ENCODE data around the gene HTR3D.
"Not testable (repeated sequence)": the region's sequence is repeated elsewhere in the genome, so short reads cannot be mapped to it uniquely, and the experiment has no call there.

The HTR3D gene

DNA sequence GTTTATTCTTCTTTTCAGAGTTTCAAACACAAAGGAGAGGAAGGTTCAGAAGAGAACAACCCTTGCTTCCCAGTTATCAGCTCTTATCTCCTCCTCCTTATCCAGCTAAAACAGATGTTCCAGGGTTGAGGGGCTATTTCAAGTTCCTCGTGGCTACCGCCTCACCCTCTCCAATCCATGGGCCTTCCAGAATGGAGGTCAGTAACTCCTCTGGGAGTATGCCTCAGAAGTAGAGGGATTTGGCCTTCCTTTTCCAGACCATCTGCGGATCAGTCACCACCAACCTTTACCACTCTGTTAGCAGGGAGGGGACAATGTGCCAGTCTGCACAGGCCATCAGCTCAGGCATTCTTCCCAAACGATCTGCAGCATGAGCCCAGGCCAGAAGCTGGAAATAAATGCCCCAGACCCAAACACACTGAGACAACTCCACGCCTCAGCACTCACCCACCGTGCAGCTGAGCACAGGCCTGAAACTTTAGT, 36.1 kb downstream of the HTR3D start:
- no peak for DNase-seq (ENCODE audit: low read depth in 2 of 3, low spot score in 2 of 3)

DNA sequence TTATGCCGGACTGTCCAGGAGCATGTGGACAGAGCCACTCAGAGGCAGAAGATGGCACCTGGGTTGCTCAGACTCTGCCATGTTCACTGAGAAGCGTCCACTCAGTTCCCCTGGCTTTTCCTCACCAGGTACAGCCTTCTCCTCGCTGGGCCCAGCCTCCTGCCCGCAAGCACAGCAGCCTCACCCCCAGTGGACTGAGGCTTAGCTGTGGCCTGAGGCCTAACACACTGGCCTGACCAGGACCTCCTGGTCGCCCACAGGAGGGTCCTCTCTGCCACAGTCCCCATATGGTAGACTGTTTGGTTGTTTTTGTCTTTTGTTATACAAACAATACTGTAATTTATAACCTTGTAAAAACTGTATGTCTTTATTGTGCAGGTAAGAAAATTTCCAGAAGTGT, 36.8 kb downstream of the HTR3D start:
- no peak for DNase-seq (ENCODE audit: low read depth in 2 of 3, low spot score in 2 of 3)

DNA sequence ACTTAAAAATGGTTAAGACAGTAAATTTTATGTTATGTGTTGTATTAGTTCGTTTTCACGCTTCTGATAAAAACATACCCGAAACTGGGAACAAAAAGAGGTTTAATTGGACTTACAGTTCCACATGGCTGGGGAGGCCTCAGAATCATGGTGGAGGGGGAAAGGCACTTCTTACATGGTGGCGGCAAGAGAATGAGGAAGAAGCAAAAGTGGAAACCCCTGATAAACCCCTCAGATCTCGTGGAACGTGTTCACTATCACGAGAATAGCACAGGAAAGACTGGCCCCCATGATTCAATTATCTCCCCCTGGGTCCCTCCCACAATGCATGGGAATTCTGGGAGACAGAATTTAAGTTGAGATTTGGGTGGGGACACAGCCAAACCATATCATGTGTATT, 39.6 kb downstream of the HTR3D start:
- not testable (repeated sequence) for DNase-seq (ENCODE audit: low read depth in 2 of 3, low spot score in 2 of 3)

DNA sequence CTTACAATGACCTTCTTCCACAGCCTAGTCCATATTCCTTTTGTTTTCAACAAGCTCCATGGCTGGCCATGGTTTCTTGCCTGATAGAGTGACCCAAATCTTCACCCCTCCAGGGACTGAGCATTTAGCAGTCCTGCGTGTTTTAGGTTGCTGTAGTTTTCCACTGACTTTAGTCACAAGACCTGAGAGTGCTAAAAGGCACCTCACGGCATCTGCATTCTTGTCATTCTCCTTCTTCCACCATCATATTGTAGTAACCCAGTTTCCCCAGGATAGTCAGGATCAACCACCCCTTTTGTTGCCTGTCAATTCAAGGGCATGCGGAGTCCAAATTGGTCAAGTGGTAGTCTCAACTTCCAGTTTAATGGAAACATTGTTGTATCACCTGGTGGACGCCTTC, 42.1 kb downstream of the HTR3D start:
- DNase-seq (ENCODE audit: low read depth in 2 of 3, low spot score in 2 of 3) = no peak

DNA sequence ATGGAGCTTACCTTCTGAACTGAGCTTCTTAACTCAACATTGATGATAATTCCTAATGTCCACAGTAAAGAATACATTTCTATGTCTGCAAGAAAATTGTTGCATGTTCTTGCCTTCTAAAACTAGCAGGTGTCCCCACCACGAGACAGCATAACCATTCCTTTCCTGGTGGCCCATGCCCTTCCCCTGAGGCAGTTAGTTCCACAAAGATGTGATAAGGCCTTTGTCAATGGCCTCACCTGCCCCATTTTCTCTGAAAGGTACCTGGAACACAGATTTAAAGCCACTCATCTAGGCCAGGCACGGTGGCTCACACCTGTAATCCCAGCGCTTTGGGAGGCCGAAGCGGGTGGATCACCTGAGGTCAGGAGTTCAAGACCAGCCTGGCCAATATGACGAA, 44.4 kb downstream of the HTR3D start:
- no peak for DNase-seq (ENCODE audit: low read depth in 2 of 3, low spot score in 2 of 3)

DNA sequence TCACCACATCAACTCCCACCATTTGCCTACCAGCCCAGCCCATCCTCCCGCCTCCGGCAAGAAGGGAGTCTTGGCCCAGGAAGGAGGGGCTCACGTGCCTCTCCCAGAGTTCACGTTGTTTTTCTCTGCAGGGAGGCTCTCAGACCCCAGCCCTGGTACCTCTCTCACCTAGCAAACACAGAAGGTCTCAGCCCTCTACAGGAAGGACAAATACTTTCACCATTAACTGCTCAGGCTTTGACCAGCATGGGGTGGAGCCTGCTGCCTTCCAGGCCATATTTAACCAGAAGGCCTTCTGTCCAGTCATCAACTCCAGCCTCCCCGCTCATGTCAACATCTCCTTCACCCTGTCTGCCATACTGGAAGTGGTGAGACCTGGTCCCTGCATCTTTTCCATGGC, 46.3 kb downstream of the HTR3D start:
- no peak for DNase-seq (ENCODE audit: low read depth in 2 of 3, low spot score in 2 of 3)

DNA sequence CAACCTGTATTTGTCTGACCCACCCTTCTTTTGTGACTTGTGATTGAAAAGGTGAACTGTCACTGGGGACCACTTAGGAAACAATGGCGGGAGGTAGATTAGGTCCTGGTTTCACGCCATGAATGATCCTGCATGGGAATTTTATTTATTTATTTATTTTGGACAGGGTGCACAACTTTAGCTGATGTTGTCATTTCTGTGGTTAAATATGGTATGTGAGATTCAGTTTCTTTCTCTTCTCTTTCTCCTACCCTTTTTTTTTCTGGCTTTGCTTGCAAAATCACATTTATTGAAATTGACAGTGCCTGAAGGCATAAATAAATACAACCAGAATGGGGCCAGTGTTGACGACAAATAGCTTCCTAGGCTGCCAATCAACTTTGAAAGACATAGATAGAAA, 47.3 kb downstream of the HTR3D start:
- DNase-seq (ENCODE audit: low read depth in 2 of 3, low spot score in 2 of 3) = no peak

DNA sequence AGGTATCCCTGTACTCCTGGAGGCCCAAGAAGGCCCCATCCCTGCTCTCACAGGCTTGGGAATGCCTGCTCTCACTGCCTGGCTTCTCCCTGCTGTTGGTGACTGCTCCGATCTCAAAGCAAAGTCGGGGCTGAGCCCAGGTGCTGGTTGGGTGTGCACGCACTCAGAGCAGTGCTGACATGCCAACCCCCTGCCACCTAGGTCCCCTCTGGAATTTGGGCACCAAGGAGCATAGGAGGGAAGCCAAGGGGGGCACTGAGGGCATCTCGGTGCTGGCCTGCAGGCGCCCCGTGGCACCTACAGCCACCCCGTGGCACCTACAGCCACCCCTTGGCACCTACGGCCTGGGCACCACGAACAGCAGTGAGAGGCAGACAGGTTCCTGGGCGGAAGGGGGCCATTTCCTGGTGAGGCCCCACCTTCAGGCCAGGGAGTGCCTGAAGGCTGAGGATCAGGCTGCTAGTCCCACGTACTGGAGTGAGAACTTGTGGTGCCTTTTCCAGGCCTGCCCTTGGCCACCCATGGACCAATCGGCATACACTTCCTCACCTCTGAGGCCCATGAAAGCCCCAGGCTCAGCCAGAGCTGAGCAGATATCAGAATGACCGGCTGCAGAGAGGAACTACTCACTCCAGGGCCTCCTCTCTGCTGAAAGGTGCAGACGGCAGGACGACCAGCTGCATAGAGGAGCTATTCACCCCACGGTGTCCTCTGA, 49.7 kb downstream of the HTR3D start:
- no peak for DNase-seq (ENCODE audit: low read depth in 2 of 3, low spot score in 2 of 3)

DNA sequence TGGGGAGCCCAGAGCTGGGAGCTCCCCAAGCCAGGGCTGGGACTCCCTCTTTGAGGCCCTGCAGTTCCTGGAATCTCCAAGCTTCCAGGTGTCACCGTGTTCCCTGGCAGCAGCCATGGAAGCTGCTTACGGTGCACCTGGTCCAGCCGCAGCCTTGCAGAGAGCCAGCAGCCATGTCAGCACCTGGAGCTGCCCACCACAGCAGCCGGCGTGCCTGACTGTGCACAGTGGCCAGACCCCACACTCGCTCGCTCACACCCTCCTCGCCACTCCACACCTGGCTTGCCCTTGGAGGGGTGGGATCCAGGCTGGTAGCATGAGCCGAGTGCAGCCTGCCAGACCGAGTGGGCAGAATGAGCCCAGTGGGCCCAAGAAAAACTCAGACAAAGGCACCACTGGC, 50.5 kb downstream of the HTR3D start:
- no peak for DNase-seq (ENCODE audit: low read depth in 2 of 3, low spot score in 2 of 3)

DNA sequence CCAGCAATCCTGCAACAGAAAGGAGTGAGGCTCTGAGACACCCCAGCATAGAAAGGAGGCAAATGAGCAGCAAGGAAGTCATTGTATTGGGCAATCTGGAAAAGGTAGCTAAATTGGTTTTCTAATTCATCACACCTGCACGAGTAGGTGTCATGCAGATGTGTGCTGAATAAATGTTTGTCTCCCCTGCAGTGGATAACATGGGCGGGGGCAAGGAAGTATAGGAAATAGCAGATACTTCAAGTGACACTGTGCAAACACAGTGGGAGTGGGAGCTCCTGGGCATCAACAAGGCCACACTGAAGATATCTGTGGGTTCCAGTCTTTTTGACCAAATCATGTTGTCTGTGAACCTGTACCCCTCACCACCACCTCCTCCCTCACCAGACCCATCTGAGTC, 50.9 kb downstream of the HTR3D start:
- DNase-seq (ENCODE audit: low read depth in 2 of 3, low spot score in 2 of 3) = no peak

DNA sequence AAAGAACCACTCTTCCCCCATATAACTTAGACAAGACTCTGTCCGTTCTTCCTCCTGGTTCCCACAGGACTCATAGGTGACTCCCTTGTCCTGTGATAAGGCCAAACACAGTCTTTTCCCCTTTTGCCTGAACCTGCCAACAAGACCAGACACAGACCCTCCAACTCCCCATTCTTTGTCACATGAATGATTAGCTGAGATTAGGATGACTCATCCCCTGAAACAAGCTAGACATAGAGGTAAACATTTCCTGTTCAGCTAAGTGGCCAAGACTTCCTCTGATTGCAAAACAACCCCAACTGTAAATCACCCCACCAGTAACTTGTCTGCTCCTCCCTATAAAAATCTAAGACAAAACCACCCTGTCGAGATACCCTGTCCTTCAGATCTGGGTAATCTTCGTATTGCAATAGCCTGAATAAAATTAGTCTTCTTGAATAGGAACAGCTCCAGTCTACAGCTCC, 53.9 kb downstream of the HTR3D start:
- DNase-seq (ENCODE audit: low read depth in 2 of 3, low spot score in 2 of 3) = no peak
